ENCODE data around the gene HPN.
A peak's percentile ranks its signal among the peaks of the same experiment; 100 is the strongest.
"Not testable (repeated sequence)": the region's sequence is repeated elsewhere in the genome, so short reads cannot be mapped to it uniquely, and the experiment has no call there.

The HPN gene

DNA sequence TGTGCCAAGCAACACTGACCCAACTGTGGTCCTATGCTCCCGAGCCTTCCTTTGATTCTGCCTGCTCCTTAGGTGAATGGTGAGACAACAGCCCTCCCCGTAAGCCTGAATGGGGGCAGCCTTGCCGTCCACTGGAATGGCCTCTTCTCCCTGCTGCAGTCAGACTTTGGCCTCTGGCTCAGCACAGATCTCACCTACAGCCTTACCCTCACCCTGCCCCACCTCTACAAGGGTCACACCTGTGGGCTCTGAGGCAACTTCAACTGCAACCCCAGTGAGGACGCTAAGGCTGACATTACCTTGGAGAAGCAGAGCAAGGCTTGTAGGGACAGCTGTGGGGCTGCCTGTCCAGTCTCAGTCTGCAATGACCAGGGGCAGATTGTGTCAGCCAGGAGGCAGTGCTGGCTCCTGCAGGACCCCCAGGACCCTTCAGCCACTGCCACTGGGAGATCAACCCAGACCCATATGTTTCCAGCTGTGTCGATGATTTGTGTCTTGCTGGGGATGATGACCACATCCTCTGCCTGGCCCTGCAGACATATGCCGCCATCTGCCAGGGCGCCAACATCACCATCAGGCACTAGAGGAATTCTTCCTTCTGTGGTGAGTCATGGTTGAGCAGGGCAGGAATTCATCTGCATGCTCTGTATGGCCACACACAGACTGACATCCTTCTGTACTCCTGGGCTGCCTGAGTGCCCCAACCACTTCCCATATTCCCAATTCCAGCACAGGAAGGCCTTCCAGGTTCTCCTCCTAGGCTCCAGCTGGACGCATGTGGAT lies 46.8 kb downstream of the HPN start:
- DNase-seq: no peak

GRCh38 chr19:35089554-35089953 lies 48.0 kb downstream of the HPN start:
- no peak for DNase-seq

DNA sequence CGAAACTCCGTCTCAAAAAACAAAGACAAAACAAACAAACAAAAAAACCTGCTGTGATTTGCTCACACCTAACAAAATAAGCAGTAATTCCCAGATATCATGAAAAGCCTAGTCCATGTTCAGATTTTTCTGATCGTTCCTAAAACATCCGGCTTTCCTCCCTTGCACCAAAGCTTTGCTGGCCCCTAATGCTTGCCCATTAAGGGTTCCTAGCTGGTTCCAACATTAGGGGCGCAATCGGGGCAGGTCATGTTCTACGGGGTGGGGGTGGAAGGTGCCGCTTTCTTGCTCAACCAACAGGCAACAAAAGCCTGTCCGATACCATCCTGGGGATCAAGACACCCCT lies 48.6 kb downstream of the HPN start:
- DNase-seq: no peak

GRCh38 chr19:35090506-35091214 lies 49.1 kb downstream of the HPN start:
- DNase-seq: peak; percentile 30

GRCh38 chr19:35093430-35093829 lies 51.9 kb downstream of the HPN start:
- DNase-seq: no peak

- no peak for DNase-seq
Observed at GRCh38 chr19:35093941-35094647, 52.6 kb downstream of the HPN start.

DNA sequence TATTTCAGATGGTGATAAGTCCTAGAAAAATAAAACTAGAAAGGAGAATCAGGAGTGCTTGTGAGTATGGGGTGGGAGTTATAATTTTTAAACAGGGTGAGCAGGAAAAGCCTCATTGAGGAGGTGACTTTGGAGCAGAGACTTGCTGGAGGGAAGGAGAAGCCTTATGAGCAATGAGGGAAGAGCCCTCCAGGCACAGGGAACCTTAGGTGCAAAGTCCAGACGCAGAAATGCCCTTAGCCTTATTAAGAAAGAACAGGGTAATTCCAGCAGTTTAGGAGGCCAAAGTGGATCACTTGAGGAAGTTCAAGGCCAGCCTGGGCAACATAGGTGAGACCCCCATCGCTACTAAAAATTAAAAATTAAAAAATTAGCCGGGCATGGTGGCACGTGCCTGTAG lies 53.1 kb downstream of the HPN start:
- DNase-seq: no peak

DNA sequence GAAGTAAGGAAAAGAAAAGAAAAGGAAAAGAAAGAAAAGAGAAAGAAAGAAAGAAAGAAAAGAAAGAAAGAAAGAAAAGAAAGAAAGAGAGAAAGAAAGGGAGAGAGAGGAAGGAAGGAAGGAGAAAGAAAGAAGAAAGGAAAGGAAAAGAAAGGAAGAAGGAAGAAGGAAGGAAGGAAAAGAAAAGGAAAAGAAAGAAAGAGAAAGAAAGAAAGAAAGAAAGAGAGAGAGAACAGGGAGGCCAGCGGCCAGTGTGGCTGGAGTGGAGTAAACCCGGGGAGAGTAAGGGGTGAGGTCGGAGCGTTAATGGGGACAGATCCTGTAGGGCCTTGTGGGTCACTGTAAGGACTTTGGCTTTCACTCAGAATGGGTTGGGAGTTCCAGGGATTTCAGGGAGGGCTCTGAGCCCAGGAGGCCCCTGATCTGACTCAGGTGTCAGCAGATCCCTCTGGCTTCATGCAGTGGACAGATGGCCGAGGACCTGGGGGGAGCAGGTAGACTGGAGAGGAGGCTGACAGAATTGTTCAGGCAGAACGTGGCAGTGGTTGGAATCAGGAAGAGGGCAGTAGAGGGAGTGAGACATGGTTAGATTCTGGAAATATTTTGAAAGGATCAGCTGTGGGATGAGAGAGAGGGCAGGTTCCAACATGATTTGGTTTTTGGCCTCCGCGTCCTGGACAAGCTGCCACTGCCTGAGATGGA lies 54.3 kb downstream of the HPN start:
- no peak for DNase-seq

GRCh38 chr19:35098413-35099049 lies 57.0 kb downstream of the HPN start:
- no peak for DNase-seq

DNA sequence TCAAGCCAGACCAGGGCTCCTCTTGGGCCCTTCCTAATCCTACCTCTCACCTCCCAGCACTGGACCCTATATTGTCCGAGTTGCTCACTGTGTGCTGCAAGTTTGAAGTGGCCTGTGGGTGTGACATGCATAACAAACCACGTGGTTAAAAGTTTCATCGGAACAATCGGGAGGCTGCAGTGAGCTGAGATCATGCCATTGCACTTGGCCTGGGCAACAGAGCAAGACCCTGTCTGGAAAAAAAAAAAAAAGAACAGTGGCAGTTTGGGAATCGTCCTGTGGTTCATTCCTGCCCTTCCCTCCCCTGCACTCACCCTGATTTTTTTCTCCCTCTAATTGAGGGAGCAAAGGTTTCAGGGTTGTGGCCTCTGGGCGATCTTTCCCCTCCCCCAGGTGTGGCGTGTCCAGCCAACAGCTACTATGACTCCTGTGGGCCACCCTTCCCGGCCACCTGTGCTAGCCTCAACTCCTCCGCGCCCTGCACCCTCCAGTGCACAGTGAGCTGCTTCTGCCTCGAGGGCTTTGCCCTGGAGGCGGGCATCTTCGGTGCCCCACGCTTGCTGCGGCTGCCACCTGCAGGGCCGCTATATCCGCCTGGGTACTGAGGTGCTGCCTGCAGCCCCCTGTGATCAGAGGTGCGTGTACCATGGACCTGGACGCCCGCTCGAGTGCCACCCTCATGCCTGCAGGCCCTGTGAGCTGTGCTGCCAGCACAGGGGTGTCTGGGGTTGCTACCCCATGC lies 57.8 kb downstream of the HPN start:
- no peak for DNase-seq

DNA sequence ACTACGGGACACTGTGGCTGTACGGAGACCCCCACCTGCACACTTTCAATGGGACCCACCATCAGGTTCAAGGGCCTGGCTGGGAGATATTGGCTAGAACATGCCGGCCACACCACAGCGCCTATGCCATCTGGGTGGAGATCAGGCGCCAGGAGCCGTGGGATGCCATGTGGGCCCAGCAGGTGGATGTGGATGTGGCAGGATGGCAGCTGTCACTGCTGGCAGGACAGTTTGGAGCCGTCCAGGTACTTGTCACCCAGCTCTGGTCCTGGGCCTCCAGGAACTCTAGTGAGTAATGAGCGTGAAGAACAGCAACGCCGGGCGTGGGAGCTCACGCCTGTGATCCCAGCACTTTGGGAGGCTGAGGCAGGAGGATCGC lies 58.4 kb downstream of the HPN start:
- no peak for DNase-seq

DNA sequence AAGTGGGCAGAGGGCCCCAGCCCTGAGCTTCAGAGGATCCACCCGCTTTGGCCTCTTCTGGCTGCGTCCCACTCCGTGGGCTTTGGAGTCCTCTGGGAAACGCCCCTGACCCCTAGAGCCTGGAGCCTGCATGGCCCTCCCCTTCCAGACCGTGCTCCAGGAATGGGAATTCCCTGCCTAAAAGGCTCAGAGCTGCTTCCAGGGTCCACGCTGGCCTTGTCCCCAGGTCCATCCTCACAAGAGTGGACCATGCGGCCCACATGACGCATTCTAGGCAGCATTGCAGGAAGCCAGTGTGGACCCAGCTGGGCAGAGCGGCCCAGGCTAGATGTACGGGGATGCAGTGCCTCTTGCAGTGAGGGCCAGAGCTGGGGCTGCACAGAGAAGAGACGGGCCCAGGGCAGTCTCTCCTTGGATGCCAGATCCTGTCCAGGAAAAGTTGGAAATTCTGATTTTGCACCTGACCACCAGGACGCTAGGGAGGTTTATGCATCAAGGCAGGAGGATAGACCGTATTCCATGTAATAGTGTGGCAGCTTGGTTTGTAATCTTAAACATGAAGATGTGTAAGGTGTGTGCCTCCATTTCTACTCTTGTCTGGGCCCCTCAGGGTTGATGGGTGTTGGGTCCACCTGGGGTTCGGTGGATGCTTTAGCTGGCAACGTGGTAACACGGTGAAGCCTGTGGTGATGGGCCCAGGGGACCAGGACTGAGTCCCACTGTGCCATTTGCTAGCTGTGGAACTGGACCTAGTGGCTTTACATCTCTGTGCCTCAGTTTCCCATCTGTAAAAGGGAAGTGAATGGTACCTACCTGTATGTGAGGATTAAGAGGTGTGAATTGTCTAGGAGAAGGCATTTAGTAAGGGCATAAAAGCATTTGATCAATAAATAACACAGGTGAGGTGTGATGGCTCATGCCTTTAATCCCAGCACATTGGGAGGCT lies 59.3 kb downstream of the HPN start:
- no peak for DNase-seq

GRCh38 chr19:35101949-35102348 lies 60.4 kb downstream of the HPN start:
- not testable (repeated sequence) for DNase-seq

- DNase-seq: not testable (repeated sequence)
Observed at GRCh38 chr19:35103614-35104013, 62.1 kb downstream of the HPN start.

DNA sequence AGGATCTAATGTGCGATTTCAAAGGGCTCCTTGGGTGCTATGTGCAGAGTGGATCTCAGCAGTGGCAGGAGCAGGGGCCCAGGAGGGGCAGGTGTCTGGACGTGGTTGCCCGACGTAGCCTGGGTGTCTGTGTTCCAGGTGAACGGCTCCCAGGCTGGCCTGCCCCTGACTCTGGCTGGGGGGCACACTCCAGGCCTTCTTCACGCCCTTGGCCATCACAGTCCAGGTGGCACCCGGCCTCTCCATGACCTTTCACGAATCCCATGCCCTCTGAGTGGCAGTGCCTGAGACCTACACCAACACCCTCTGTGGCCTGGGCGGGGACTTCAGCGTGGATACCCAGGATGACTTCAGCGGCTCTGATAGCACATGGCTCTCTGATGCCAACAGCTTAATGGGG lies 62.8 kb downstream of the HPN start:
- DNase-seq: no peak

DNA sequence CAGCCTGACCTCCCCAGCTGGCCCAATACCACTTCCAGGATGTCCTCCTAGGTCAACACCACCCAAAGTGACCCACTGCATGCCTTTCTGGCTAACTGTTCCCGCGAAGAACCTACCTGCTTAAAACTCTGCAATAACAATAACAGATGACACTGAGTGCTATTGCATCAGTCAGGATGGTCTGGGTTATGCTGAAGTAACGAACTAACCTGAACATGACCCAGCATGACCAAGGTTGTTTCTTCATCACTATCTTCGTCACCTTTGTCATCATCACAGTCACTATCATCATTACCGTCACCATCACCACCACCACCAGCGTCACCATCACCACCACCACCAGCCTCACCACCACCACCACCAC lies 63.5 kb downstream of the HPN start:
- no peak for DNase-seq

DNA sequence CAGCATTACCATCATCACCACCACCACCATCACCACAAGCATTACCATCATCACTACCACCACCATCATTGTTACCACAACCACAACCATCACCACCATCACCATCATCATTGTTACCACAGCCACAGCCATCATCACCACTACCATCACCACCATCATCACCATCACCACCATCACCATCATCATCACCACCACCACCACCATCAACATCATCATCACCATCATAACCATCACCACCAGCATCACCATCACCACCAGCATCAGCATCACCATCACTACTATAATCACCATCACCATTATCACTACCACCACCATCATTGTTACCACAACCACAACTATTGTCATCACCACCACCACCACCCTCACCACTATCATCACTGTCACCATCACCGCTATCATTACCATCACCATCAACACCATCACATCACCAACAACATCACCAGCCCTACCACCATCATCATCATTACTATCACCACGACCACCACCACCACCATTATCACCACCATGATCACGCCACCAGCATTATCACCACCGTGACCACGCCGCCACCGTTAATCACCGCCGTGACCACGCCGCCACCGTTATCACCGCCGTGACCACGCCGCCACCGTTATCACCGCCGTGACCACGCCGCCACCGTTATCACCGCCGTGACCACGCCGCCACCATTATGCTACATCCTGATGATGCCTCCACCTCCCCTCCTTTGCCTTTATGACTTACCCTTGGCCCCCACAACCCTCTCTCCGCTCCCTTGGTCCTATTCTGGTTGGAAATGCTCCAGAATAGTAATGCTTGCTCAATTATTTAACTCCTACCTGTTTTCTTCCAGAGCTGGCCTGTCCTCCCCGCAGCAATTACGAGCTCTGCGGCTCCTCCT lies 64.1 kb downstream of the HPN start:
- no peak for DNase-seq

DNA sequence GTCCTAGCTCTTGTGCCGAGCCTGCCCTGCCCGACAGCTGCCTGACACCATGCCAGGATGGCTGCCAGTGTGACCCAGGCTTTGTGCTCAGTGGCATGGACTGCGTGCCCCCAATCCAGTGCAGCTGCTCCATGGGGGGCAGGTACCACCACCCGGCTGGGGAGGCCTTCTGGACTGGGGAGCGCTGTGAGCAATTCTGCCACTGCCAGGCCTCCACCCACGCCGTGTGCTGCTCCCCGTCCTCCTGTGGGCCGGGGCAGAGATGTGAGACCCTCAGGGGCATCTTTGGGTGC lies 64.7 kb downstream of the HPN start:
- no peak for DNase-seq

DNA sequence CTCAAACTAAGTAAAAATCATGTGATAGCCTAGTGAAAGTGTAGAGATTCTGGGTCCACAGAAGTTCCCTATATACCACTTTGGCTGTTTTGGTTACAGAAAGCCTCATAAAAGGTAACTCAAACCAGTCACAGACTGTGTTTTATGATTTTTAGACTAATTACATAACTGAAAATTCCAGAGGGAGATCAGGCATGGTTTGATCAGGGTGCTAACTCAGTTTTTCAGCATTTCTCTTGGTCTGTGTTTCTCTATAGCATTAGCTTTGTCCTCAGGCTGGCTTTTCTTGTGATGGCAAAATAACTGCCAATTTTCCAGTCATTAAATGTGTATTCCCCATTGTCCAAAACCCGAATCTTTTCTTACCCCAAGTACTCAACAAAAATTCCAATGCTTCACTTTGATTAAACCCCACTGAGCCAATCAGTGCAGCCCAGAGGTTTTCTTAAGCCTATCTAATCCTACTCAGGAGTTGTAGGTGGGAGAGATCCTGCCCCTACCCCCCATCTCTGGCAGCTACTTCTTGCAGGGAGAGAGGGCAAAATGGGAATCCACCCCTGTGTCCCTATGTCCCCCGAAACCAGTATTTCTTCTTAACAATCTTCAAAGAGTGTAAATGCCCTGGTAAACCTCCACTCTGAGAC lies 65.5 kb downstream of the HPN start:
- DNase-seq: no peak

- DNase-seq: no peak
Observed at GRCh38 chr19:35107545-35107944, 66.0 kb downstream of the HPN start.

All from NCI-H1436 (cell line).